NT2/D1 (cell line): ENCODE results near the gene FAM110C.
"Not testable (repeated sequence)": the region's sequence is repeated elsewhere in the genome, so short reads cannot be mapped to it uniquely, and the experiment has no call there.

ENCODE experiments used
- SUZ12 ChIP-seq: IDR thresholded peaks from 2 replicates; pipeline ENCODE4 v1.6.1; 2011; ENCODE audit not compliant: insufficient read length, insufficient read depth; ENCODE audit errors: extremely low read depth
- YY1 ChIP-seq: IDR thresholded peaks from 2 replicates; pipeline ENCODE4 v1.6.1; 2011; ENCODE audit not compliant: insufficient read length, insufficient read depth

DNA sequence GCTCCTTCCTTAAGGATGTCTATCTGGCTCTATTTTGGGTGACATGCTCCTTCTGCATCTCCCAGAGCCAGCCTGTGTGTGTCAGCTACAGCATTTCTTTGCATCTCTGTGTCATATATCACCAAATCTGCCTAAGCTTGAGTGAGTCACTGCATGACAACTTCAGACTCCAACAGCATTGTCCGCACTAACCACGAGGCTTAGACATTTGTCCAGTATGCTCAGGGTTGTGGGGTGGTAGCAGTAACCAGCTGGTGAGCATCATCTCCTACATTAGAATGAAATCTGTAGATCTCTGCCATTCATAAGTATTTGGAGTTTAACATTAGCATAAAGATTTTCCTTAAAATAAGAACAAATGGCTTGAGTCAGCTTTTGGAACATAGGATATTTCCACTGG lies 30.4 kb downstream of the FAM110C start:
- TF ChIP-seq SUZ12, YY1: not testable (repeated sequence)
